Measurements from ENCODE around the gene COX6B2. TPM values are rescaled to one million over a fixed set of nuclear protein-coding genes. Genes with fewer than 3 reads are reported as not detected.

COX6B2 gene
- total RNA-seq, 1 experiment from 2014 or later, result 0.28 TPM

- DNase-seq (ENCODE audit: low spot score), result no peak
These were observed 29.0 kb upstream of the COX6B2 start for GRCh38 chr19:55383279-55384130.

- DNase-seq (ENCODE audit: low spot score), result no peak
These were observed 28.1 kb upstream of the COX6B2 start for GRCh38 chr19:55382522-55383054.

- no peak for DNase-seq (ENCODE audit: low spot score)
These were observed 27.5 kb upstream of the COX6B2 start for GRCh38 chr19:55382013-55382412.

GRCh38 chr19:55379174-55379573, 24.7 kb upstream of the COX6B2 start:
- DNase-seq (ENCODE audit: low spot score), result no peak

- no peak for DNase-seq (ENCODE audit: low spot score)
These were observed 23.0 kb upstream of the COX6B2 start for GRCh38 chr19:55377356-55378131.

- no peak for DNase-seq (ENCODE audit: low spot score)
These were observed 21.9 kb upstream of the COX6B2 start, which contains the start of gene TMEM190 for GRCh38 chr19:55376241-55376933. TSS of gene TMEM190 (plus strand) at chr19:55376826. CDS start at chr19:55376854, 28 bp downstream.

GRCh38 chr19:55373993-55374757, 19.7 kb upstream of the COX6B2 start:
- peak; percentile 73 for DNase-seq (ENCODE audit: low spot score)

- DNase-seq (ENCODE audit: low spot score), result no peak
These were observed 18.9 kb upstream of the COX6B2 start for GRCh38 chr19:55373306-55373992.

GRCh38 chr19:55372316-55373081, 18.0 kb upstream of the COX6B2 start:
- peak; percentile 69 for DNase-seq (ENCODE audit: low spot score)

GRCh38 chr19:55370305-55370988, 15.9 kb upstream of the COX6B2 start, which contains the start of gene IL11:
TSS of gene IL11 (minus strand) at chr19:55370463. CDS start at chr19:55370310, 153 bp downstream.
- DNase-seq (ENCODE audit: low spot score), result peak; percentile 77

- DNase-seq (ENCODE audit: low spot score), result peak; percentile 78
These were observed 15.3 kb upstream of the COX6B2 start for GRCh38 chr19:55369653-55370304.

- peak; percentile 46 for DNase-seq (ENCODE audit: low spot score)
These were observed 14.4 kb upstream of the COX6B2 start for GRCh38 chr19:55368701-55369563.

GRCh38 chr19:55368106-55368505, 13.6 kb upstream of the COX6B2 start:
- no peak for DNase-seq (ENCODE audit: low spot score)

GRCh38 chr19:55366790-55367189, 12.3 kb upstream of the COX6B2 start:
- DNase-seq (ENCODE audit: low spot score), result no peak

- DNase-seq (ENCODE audit: low spot score), result no peak
These were observed 11.4 kb upstream of the COX6B2 start for GRCh38 chr19:55365964-55366363.

GRCh38 chr19:55365245-55365644, 10.7 kb upstream of the COX6B2 start:
- DNase-seq (ENCODE audit: low spot score), result no peak

GRCh38 chr19:55362990-55363716, 8.6 kb upstream of the COX6B2 start, which contains the start of gene GARIN5B:
TSS of gene GARIN5B (minus strand) at chr19:55363260. CDS start at chr19:55363066, 194 bp downstream.
- no peak for DNase-seq (ENCODE audit: low spot score)

Data from A172 (cell line).